Transverse colon (tissue), 3 donors: Measurements from ENCODE around the gene OTOG.

Experiments
- CTCF ChIP-seq, 5 experiments: fragments of 200-600 bp in 3 of 5; fragments of 450-650 bp in 2 of 5; sonication (generic) in 3 of 5; IDR thresholded peaks; 1 replicate in 2 of 5; 2 replicates in 3 of 5; pipeline ENCODE4 v1.5.1; 2016 to 2017; ENCODE audit warnings: antibody characterized with exemption in 5 of 5, inconsistent platforms in 3 of 5, mild to moderate bottlenecking in 2 of 5, moderate library complexity in 1 of 5
- EP300 ChIP-seq: sonication (generic); formaldehyde crosslinking; IDR thresholded peaks from one replicate; pipeline ENCODE4 v1.6.1; 2017; ENCODE audit warnings: antibody characterized with exemption, low read depth

GRCh38 chr11:17600316-17601255 is 53.5 kb downstream of the OTOG start:
- TF ChIP-seq CTCF (IDR thresholded peaks at IDR 0.05), result no peak
- no peak for TF ChIP-seq EP300
